GM19351 (cell line): ENCODE measurements around the gene PSMB5.

Experiments used
- ATAC-seq: cut with Tn5 transposase; IDR thresholded peaks from one replicate; pipeline ENCODE4 v1.9.1; 2021; ENCODE audit warnings: mild to moderate bottlenecking, moderate library complexity; ENCODE audit not compliant: unreplicated experiment

The PSMB5 gene

DNA sequence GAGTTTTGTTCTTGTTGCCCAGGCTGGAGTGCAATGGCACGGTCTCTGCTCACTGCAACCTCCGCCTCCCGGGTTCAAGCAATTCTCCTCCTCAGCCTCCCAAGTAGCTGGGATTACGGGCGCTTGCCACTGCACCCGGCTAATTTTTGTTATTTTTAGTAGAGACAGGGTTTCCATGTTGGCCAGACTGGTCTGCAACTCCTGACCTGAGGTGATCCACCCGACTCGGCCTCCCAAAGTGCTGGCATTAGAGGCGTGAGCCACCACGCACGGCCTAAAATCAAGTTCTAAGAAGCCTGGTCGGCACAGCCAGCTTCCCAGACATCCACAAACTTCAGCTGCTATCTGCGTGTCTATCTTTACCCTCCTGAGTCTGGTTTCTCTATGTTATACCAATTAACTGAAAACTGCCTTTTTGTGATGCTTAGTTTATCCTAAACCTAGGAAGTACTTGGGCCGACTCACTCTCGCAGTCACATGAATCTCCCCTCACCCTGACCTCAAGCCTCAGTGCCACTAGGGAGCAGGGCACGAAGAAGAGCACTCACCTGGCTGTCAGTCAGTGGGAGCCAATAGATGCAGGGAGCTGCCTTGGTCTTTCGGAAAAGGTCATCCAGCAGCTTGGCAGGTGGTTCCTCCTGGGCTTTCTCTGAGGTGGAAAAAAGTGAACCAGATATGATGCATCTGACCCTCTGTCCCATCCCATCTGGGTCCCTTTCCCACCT is 26.0 kb upstream of the PSMB5 start:
- ATAC-seq: no peak

DNA sequence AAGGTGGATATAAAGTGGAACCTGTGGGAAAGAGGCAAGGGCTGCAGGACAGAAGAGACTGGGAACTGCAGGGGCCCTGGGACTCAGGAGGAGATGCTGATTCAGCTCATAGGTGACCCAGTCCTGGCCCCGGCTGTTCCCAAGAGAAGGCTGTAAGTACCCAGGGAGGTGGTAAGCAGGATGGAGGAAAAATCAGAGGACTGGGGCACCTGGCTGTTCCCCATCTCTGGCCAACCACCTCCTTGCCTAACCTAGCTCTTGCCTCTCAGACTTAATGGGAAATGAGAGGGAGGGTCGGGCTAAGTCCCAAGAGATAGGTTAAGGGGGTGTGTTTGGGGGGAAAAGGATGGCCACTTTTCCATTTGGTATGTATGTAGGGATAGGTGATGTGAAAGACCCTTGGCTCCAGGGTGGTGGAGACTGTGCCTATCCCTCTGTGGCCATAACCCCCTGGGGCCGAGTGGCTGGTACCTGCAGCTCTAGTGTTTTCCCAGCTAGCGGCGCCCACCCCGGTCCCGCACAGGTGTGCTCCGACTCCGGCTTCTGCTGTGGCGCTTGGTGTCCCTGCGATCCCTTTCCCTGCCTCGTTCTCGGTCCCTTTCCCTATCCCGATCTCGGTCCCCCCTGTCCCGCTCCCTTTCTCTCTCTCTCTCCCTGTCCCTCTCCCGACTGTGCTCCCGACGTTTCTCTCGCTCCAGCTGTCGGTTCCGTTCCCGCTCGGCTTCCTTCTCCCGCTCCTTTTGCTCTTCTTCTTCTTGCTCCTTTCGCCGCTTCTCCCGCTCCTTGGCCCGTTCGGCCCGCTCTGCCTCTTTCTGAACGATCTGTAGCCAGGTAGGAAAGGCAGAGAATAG is 24.2 kb upstream of the PSMB5 start:
- ATAC-seq: no peak

DNA sequence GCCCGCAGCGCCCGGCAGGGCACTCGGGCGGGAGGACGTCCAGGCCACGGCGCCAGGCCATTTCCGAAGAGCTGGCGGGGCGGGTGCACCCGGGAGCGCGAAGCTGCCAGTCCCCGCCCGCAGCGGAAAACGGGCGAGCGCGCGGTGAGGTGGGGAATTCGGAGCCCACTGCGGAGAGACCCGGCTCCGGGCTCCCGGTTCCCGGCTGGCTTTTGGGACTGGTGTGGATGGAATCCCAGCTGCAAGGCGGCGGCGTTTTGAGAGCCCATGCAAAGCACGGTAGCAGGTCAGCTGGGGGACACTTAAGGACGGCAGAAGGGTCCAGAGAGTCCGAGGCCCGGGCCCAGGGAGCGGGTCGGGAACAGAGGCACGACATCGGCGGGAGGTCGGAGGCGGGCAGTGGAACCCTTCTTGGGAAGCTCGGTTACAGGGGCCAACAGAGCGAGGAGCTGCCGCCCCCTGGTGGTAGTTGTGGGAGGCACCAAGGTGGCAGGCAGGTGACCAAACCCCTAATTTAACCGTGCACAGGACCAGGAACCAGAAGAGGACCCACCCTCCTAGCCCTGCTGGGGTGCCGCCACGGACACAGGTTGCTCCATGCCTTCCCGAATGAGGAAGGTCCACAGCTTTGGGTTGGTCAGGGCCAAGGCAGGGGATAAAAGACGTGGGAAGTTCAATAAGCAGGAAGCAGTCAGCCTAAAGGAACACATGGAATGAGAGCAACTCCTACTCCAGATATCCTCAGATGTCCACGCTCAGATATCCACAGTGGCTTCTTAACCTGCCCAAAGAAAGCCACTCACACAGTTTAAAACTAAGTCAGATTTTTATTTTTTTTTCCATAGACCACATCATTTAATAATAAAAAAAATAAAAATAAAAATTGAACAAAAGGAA is 23.3 kb upstream of the PSMB5 start:
- ATAC-seq: peak; percentile 64

GRCh38 chr14:23056956-23057756 is 22.5 kb upstream of the PSMB5 start, which contains the start of gene CDH24:
Gene CDH24, minus strand, starts transcription at chr14:23057520. Its CDS starts 1,787 bp downstream, at chr14:23055733.
- ATAC-seq: peak; percentile 62

GRCh38 chr14:23056145-23056955 is 21.6 kb upstream of the PSMB5 start:
- peak; percentile 55 for ATAC-seq

DNA sequence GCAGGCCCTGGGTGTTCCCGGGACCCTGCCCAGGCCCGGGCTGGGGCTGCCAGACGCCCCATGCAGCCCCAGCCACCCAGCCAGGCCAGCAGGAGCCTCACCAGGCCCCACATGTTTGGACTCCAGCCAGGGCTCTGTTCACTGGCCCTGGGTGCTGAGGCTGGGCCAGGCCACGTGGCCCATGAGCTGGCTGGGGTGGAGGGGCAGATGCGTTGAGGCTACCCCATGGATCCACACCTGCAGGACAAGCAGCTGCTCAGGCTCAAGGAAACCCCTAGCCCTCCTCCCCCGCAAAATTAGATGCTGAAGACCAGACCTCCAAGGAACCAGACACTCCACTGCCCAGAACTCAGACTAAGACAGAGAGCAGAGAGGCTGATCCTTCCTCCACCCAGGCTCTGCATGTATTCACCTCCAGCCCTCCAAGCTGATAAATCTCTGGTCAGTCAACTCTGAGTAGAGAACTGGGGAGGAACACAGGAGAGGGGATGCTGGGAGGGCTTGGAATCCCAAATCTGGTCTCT is 21.0 kb upstream of the PSMB5 start:
- ATAC-seq: no peak

DNA sequence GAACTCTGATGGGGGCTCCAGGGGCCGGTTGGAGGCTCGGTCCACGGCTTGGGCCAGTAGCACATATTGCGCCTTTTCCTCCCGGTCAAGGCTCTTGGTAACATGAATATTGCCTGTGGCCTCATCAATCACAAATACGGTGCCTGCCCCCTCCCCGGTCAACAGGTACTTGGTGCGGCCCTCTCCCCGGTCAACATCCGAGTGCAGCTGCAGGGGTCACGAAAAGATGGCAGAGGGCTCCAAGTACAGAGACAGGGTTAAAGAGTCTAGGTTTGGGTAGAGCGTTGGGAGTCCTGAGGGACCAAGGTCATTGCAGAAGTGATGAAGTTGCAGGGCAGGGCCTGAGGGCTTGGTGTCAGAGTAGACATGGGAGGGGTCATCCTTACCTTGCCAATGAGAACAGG is 20.4 kb upstream of the PSMB5 start:
- no peak for ATAC-seq

- ATAC-seq: no peak
Measured at GRCh38 chr14:23054000-23054811, 19.5 kb upstream of the PSMB5 start.

GRCh38 chr14:23053426-23053825 is 18.7 kb upstream of the PSMB5 start:
- no peak for ATAC-seq

GRCh38 chr14:23052671-23053070 is 18.0 kb upstream of the PSMB5 start:
- ATAC-seq: no peak

DNA sequence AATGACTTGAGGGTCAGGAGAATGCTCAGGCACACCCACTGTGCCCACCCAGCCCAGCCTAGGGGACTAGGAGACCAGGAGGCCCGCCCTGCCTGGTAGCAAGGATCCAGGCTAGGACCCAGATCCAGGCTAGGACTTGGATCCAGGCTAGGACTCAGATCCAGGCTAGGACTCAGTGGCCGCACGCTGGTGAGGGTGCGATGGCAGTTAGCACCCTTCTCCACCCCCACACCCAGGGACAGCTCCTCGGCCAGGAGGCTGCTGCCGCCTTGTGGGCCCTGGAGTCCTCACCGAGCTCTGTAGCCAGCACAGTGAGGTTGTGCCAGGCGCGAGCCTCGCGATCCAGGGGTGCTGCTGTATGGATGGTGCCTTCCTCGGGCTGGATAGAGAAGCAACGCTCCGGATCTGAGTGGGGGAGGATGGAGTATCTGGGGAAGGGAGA is 17.5 kb upstream of the PSMB5 start:
- ATAC-seq: no peak

DNA sequence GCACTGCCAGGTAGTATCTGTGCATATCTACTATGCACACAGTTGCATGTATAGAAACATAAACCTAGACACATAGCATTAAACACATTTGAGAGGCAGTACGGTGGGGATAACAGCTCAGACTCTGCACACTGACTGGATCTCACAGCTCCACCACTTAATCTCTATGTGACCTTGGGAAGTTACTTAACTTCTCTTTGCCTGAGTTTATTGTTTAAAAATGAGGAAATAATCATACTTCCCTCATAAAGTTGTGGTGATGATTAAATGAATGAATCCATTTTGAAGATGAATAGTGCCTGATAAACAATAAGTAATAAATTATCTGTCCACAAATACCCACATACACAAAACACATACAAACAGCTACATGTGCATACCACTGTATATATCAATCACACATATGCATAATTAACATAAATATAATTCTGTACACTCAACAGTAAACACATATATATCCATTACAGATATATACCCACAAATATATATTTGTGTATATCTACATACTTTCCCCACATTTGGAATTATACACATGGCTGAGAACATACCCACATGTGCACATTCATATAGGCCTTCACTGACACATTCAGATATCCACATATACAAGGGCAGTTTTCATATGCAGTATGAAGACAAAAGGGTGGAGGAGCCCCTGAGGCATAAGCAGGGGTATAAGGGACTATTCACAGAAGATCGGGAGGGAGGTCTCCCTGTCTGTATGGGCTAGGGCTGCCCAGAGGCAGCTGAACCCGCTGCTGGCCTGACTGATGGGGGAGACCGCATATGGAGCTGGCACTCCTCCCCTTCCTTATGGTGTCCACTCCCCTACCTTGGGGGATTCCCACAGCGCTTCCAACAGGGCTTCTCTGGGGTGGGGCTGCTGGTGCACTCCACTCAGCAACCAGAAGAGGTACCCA is 16.7 kb upstream of the PSMB5 start:
- ATAC-seq: no peak

- no peak for ATAC-seq
Measured at GRCh38 chr14:23049011-23049410, 14.3 kb upstream of the PSMB5 start.

GRCh38 chr14:23047751-23048693 is 13.3 kb upstream of the PSMB5 start:
- ATAC-seq: no peak

- no peak for ATAC-seq
Measured at GRCh38 chr14:23047034-23047634, 12.4 kb upstream of the PSMB5 start.
